Measurements from ENCODE around the gene CEACAM8.

Gene CEACAM8

GRCh38 chr19:42534391-42534790 is 60.3 kb downstream of the CEACAM8 start:
- TF ChIP-seq CTCF (conservative IDR thresholded peaks at IDR 0.05), result no peak
- H3K27ac ChIP-seq, result no peak overlapping the region

GRCh38 chr19:42532891-42533290 is 61.8 kb downstream of the CEACAM8 start:
- H3K27ac ChIP-seq, result no peak overlapping the region
- TF ChIP-seq CTCF (conservative IDR thresholded peaks at IDR 0.05), result no peak

GRCh38 chr19:42531313-42531712 is 63.4 kb downstream of the CEACAM8 start:
- H3K27ac ChIP-seq, result no peak overlapping the region
- TF ChIP-seq CTCF (conservative IDR thresholded peaks at IDR 0.05), result no peak
